Smooth muscle cell (in vitro differentiated cells): ENCODE data around the gene SOWAHA. TPM values are rescaled to one million over a fixed set of nuclear protein-coding genes. Genes with fewer than 3 reads are reported as not detected.
A peak's percentile ranks its signal among the peaks of the same experiment; 100 is the strongest.

Source experiments
- DNase-seq: peaks from one replicate; lab custom pipeline; 2025; ENCODE audit not compliant: unreplicated experiment; lab: John Stamatoyannopoulos, UW
- H2AFZ ChIP-seq: fragments of 200-600 bp; sonication (generic); 2 replicates; pipeline ENCODE4 v1.6.0; 2016; ENCODE audit warnings: antibody characterized with exemption, low read depth, mild to moderate bottlenecking
- H3F3A ChIP-seq: fragments of 200-600 bp; sonication (generic); 2 replicates; pipeline ENCODE4 v1.6.0; 2017; ENCODE audit warnings: antibody characterized with exemption, low read depth
- H3K27ac ChIP-seq: fragments of 200-600 bp; sonication (generic); 2 replicates; pipeline ENCODE4 v1.5.1; 2016; ENCODE audit warnings: low read depth, mild to moderate bottlenecking
- H3K27me3 ChIP-seq: fragments of 200-600 bp; sonication (generic); 2 replicates; pipeline ENCODE4 v1.6.1; 2016; ENCODE audit warnings: low read depth, mild to moderate bottlenecking
- H3K36me3 ChIP-seq: fragments of 200-600 bp; sonication (generic); 2 replicates; pipeline ENCODE4 v1.5.1; 2016; ENCODE audit warnings: low read depth
- H3K4me1 ChIP-seq: fragments of 200-600 bp; sonication (generic); 2 replicates; pipeline ENCODE4 v1.5.1; 2016; ENCODE audit warnings: low read depth
- H3K4me2 ChIP-seq: fragments of 200-600 bp; sonication (generic); 2 replicates; pipeline ENCODE4 v1.6.0; 2016; ENCODE audit warnings: mild to moderate bottlenecking
- H3K4me3 ChIP-seq: fragments of 200-600 bp; sonication (generic); 2 replicates; pipeline ENCODE4 v1.5.1; 2016; ENCODE audit warnings: mild to moderate bottlenecking
- H3K79me2 ChIP-seq: fragments of 200-600 bp; sonication (generic); 2 replicates; pipeline ENCODE4 v1.6.0; 2016; ENCODE audit warnings: low read depth, mild to moderate bottlenecking
- H3K9ac ChIP-seq: fragments of 200-600 bp; sonication (generic); 2 replicates; pipeline ENCODE4 v1.6.0; 2016; ENCODE audit warnings: low read depth
- H3K9me3 ChIP-seq: fragments of 200-600 bp; sonication (generic); replicated peaks from 2 replicates; pipeline ENCODE4 v1.5.1; 2016; ENCODE audit warnings: low read depth
- H4K20me1 ChIP-seq: fragments of 200-600 bp; sonication (generic); 2 replicates; pipeline ENCODE4 v1.6.0; 2016; ENCODE audit warnings: low read depth
- CTCF ChIP-seq: fragments of 200-600 bp; sonication (generic); IDR thresholded peaks from 2 replicates; pipeline ENCODE4 v1.5.1; 2017; ENCODE audit warnings: borderline replicate concordance, mild to moderate bottlenecking, antibody characterized with exemption; ENCODE audit not compliant: insufficient read depth, poor library complexity, severe bottlenecking
- WGBS: methylation state at CpG from one replicate; pipeline ENCODE4 v1.1.7; 2016; ENCODE audit warnings: low lambda C conversion rate; 5-methylcytosine and 5-hydroxymethylcytosine counted together
- polyA plus RNA-seq: library from polyadenylated mRNA; unstranded; fragments of >200 nt; fragmentation: Nextera tagmentation; extraction: Ambion mirVana; gene quantifications from 2 replicates; pipeline ENCODE4 v1.2.1, GENCODE V29; 2016
- total RNA-seq: library from RNA; depleted of rRNA; stranded (reverse); fragments of >200 nt; gene quantifications from 2 replicates; pipeline ENCODE4 v1.2.3, GENCODE V29; 2014

The SOWAHA gene
- total and polyA plus RNA-seq, 2 experiments from 2014 or later: 0.43 to 1.5 TPM

- no peaks in the 10 kb centered on the region for H3K79me2 ChIP-seq
- WGBS: 17% methylated on average over 63 of the region's 68 CpGs
- no peaks in the 10 kb centered on the region for H3F3A ChIP-seq
- H4K20me1 ChIP-seq: no peaks in the 10 kb centered on the region
- no peak overlapping the region for H3K9ac ChIP-seq
- H2AFZ ChIP-seq: peak overlapping the region; percentile 69
- H3K4me1 ChIP-seq: peaks cover 11% of the 10 kb centered on the region
- no peak for TF ChIP-seq CTCF
- H3K4me2 ChIP-seq: peak overlapping the region; percentile 92
- no peaks in the 10 kb centered on the region for H3K36me3 ChIP-seq
- H3K27me3 ChIP-seq: no peaks in the 10 kb centered on the region
- H3K9me3 ChIP-seq: no peaks in the 10 kb centered on the region
- H3K27ac ChIP-seq: no peak overlapping the region
- peak overlapping the region; percentile 36 for H3K4me3 ChIP-seq
- no peak for DNase-seq
These were observed 9.8 kb downstream of the SOWAHA start for GRCh38 chr5:132822650-132823480.

GRCh38 chr5:132823481-132824050 lies 10.5 kb downstream of the SOWAHA start:
- H3K36me3 ChIP-seq: no peaks in the 10 kb centered on the region
- peaks cover 11% of the 10 kb centered on the region for H3K4me1 ChIP-seq
- no peaks in the 10 kb centered on the region for H4K20me1 ChIP-seq
- no peaks in the 10 kb centered on the region for H3K27me3 ChIP-seq
- H3K4me3 ChIP-seq: peak overlapping the region; percentile 36
- peak overlapping the region; percentile 69 for H2AFZ ChIP-seq
- no peaks in the 10 kb centered on the region for H3K9me3 ChIP-seq
- H3K4me2 ChIP-seq: peak overlapping the region; percentile 92
- no peak overlapping the region for H3K27ac ChIP-seq
- no peak for TF ChIP-seq CTCF
- H3K9ac ChIP-seq: no peak overlapping the region
- H3K79me2 ChIP-seq: no peaks in the 10 kb centered on the region
- no peaks in the 10 kb centered on the region for H3F3A ChIP-seq
- WGBS: 79% methylated on average over 7 of the region's 7 CpGs
- DNase-seq: no peak

GRCh38 chr5:132824426-132824825 lies 11.3 kb downstream of the SOWAHA start:
- Histone ChIP-seq H3F3A (no peaks in the 10 kb centered on the region), H2AFZ (no peak overlapping the region), H3K4me2 (no peak overlapping the region), H4K20me1 (no peaks in the 10 kb centered on the region), H3K79me2 (no peaks in the 10 kb centered on the region), H3K27ac (no peak overlapping the region), H3K9me3 (no peaks in the 10 kb centered on the region), H3K4me1 (peaks cover 11% of the 10 kb centered on the region), H3K36me3 (no peaks in the 10 kb centered on the region), H3K27me3 (peaks cover 2% of the 10 kb centered on the region), H3K4me3 (no peak overlapping the region), H3K9ac (no peak overlapping the region)
- no peak for TF ChIP-seq CTCF
- 98% methylated on average over 3 of the region's 3 CpGs for WGBS
- DNase-seq: no peak
